ENCODE measurements around the gene KIAA1217.

KIAA1217 gene

GRCh38 chr10:24242562-24242961 lies 33.6 kb downstream of the KIAA1217 start:
- no peak for DNase-seq

GRCh38 chr10:24246365-24246764 lies 37.4 kb downstream of the KIAA1217 start:
- DNase-seq = no peak

GRCh38 chr10:24247841-24248240 lies 38.9 kb downstream of the KIAA1217 start:
- DNase-seq = no peak

GRCh38 chr10:24249829-24250415 lies 41.0 kb downstream of the KIAA1217 start:
- no peak for DNase-seq

- DNase-seq = no peak
Observed at GRCh38 chr10:24251547-24251946, 42.6 kb downstream of the KIAA1217 start.

GRCh38 chr10:24254180-24254579 lies 45.2 kb downstream of the KIAA1217 start:
- DNase-seq = no peak

GRCh38 chr10:24255115-24255880 lies 46.4 kb downstream of the KIAA1217 start:
- DNase-seq = no peak

GRCh38 chr10:24255881-24256311 lies 47.0 kb downstream of the KIAA1217 start:
- DNase-seq = no peak

GRCh38 chr10:24256619-24257107 lies 47.7 kb downstream of the KIAA1217 start:
- DNase-seq = no peak

GRCh38 chr10:24257588-24257987 lies 48.6 kb downstream of the KIAA1217 start:
- no peak for DNase-seq

- DNase-seq = no peak
Observed at GRCh38 chr10:24259365-24260130, 50.6 kb downstream of the KIAA1217 start.

GRCh38 chr10:24261627-24262026 lies 52.7 kb downstream of the KIAA1217 start:
- no peak for DNase-seq

- no peak for DNase-seq
Observed at GRCh38 chr10:24262929-24263590, 54.1 kb downstream of the KIAA1217 start.

GRCh38 chr10:24269476-24269875 lies 60.5 kb downstream of the KIAA1217 start:
- DNase-seq = no peak

- no peak for DNase-seq
Observed at GRCh38 chr10:24272374-24272773, 63.4 kb downstream of the KIAA1217 start.

GRCh38 chr10:24277277-24277676 lies 68.3 kb downstream of the KIAA1217 start:
- no peak for DNase-seq

GRCh38 chr10:24277771-24278170 lies 68.8 kb downstream of the KIAA1217 start:
- no peak for DNase-seq

GRCh38 chr10:24278176-24278889 lies 69.4 kb downstream of the KIAA1217 start:
- no peak for DNase-seq

GRCh38 chr10:24279166-24279565 lies 70.2 kb downstream of the KIAA1217 start:
- no peak for DNase-seq

GRCh38 chr10:24287559-24288195 lies 78.7 kb downstream of the KIAA1217 start:
- no peak for DNase-seq

GRCh38 chr10:24288581-24288980 lies 79.6 kb downstream of the KIAA1217 start:
- DNase-seq = no peak

GRCh38 chr10:24289235-24289634 lies 80.3 kb downstream of the KIAA1217 start:
- no peak for DNase-seq

All from GOT3 (cell line).